SU-DHL-6 (cell line): ENCODE results near the gene ORM2.

Source experiments
- CTCF ChIP-seq: fragments of 200-600 bp; sonication (generic); IDR thresholded peaks from one replicate; pipeline ENCODE4 v1.5.1; 2017; ENCODE audit warnings: antibody characterized with exemption, mild to moderate bottlenecking, low read length, moderate library complexity; ENCODE audit not compliant: insufficient read depth, poor library complexity, severe bottlenecking
- EZH2phosphoT487 ChIP-seq: fragments of 200-600 bp; sonication (generic), shearing (Covaris generic); conservative IDR thresholded peaks from 2 replicates; pipeline ENCODE4 v1.6.1; 2018; ENCODE audit warnings: mild to moderate bottlenecking, antibody characterized with exemption, low read length, moderate library complexity, mixed read lengths

GRCh38 chr9:114365194-114365593, 35.5 kb downstream of the ORM2 start:
- TF ChIP-seq CTCF (no peak), EZH2phosphoT487 (no peak)
